ENCODE measurements around the gene NTRK1.

Gene NTRK1

DNA sequence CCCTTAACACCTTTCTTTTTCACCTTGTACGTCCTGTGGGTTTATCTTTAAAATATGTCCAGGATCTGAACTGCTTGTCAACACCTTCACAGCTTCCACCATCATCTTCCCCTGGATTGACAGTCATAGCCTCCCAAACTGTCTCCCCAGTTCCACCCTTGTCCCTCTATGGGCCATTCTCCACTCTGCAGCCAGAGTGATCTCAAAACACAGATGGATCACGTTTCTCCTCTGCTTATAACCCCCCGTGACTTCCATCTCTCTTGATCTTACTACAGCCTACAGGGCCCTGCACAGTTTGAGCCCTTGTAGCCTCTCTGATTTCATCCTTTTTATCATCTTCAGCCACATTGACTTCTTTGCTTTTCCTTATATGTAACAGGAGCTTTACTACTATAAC is 6.0 kb upstream of the NTRK1 start:
- H3K4me3 ChIP-seq (ENCODE audit: low read depth, low read length), result no peak overlapping the region
- DNase-seq (ENCODE audit: low read depth), result no peak
- TF ChIP-seq, protein P1, sequence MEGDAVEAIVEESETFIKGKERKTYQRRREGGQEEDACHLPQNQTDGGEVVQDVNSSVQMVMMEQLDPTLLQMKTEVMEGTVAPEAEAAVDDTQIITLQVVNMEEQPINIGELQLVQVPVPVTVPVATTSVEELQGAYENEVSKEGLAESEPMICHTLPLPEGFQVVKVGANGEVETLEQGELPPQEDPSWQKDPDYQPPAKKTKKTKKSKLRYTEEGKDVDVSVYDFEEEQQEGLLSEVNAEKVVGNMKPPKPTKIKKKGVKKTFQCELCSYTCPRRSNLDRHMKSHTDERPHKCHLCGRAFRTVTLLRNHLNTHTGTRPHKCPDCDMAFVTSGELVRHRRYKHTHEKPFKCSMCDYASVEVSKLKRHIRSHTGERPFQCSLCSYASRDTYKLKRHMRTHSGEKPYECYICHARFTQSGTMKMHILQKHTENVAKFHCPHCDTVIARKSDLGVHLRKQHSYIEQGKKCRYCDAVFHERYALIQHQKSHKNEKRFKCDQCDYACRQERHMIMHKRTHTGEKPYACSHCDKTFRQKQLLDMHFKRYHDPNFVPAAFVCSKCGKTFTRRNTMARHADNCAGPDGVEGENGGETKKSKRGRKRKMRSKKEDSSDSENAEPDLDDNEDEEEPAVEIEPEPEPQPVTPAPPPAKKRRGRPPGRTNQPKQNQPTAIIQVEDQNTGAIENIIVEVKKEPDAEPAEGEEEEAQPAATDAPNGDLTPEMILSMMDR (IDR thresholded peaks at IDR 0.05; ENCODE audit: control insufficient read depth, extremely low read depth, insufficient read depth), result no peak

DNA sequence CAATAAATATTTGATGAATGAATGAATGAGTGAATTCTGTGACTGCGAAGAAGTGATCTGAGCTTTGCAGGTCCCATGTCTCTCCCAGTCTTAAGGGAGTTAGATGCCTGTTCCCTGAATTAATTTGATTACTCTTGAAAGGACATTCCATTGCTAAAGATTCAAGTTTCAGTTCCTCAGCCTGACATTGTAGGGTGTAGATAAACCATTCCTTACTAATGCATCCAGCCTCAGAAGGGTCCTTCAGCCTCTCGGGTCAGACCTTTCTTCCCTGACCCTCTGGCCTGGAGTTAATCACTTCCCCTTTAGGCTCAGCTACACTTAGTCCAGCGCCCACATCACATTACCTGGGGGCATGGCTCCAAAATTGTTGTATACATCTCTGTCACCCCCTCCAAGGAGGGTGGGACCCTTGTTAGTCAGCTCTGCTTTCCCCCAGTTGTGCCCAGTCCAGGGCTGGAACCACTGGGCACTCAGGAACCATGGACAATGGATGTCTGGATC is 4.3 kb upstream of the NTRK1 start:
- TF ChIP-seq, protein P1 (IDR thresholded peaks at IDR 0.05; ENCODE audit: control insufficient read depth, extremely low read depth, insufficient read depth), result no peak
- no peak overlapping the region for H3K4me3 ChIP-seq (ENCODE audit: low read depth, low read length)
- DNase-seq (ENCODE audit: low read depth), result no peak

DNA sequence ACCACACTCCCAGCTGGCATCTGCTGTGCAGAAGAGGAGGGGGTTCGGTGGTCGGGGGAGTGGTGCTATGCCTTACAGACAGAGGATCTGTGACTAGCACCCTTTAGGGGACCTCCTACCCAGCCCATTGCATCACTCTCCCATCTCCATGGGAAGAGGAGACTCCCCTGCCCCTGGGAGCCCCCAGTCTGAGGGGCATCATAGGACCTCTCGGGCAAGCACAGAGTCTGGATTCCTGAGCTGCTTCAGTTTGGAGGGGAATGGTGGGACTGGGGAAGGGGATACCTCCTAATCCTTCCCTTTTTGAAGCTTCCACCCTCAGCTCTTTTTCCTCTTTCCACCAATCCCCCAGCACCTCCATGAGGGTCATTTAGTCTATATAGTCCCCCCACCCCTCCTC is 3.1 kb upstream of the NTRK1 start:
- H3K4me3 ChIP-seq (ENCODE audit: low read depth, low read length), result no peak overlapping the region
- no peak for DNase-seq (ENCODE audit: low read depth)
- TF ChIP-seq, protein P1 (IDR thresholded peaks at IDR 0.05; ENCODE audit: control insufficient read depth, extremely low read depth, insufficient read depth), result no peak

DNA sequence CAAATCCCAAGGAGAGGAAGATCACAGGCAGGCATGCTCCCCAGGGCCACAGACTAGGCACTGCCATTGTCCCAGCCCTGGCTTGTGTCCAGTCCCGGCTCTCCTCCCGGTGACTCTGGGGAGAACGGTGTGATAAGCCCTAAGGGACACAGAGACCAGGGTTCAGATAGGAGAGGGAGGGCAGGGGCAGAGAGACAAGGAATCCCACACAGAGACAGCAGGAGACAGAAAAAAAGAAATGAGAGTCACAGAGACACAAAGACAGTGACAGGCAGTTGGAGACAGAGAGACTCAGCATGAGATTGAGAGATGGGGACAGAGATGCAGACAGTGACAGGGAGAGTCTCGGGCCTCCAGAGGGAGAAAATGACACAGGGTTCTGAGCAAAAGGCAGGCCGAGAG is 2.1 kb upstream of the NTRK1 start:
- DNase-seq (ENCODE audit: low read depth), result no peak
- no peak overlapping the region for H3K4me3 ChIP-seq (ENCODE audit: low read depth, low read length)
- TF ChIP-seq, protein P1 (IDR thresholded peaks at IDR 0.05; ENCODE audit: control insufficient read depth, extremely low read depth, insufficient read depth), result no peak

DNA sequence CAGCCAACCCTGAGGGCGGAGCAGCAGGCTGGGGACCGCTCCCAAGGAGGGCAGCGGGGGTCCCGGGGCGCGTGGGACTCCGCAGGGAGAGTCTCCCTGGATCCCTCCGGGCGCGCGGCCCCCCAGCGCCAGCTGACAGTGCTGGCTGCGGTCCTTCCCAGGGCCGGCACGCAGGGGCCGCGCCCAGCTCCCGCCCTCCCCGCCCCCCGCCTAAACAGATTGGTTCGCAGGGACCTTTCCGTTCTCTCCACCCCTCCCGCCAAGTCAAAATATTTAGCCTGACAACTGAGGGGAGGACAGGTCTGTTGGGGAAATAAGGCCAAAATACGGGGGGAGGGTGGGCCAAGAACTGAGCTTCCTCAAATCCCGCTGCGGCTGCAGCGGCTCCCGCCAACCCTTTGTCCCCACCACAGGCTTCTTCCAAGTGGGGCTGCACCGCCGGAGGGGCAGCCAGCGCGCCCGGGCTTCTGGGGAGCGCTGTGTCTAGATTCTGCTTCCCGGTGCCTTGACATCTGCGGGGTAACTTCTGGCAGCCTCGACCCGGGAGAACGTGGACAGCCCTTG is 1.6 kb upstream of the NTRK1 start, which contains the start of gene INSRR:
INSRR (minus strand) TSS at position 159 of the 564 bp plus-strand sequence. CDS start 496 bp downstream, outside the sequence.
- DNase-seq (ENCODE audit: low read depth), result no peak
- TF ChIP-seq, protein P1 (IDR thresholded peaks at IDR 0.05; ENCODE audit: control insufficient read depth, extremely low read depth, insufficient read depth), result no peak
- no peak within 1 kb of the TSS for H3K4me3 ChIP-seq (ENCODE audit: low read depth, low read length)

DNA sequence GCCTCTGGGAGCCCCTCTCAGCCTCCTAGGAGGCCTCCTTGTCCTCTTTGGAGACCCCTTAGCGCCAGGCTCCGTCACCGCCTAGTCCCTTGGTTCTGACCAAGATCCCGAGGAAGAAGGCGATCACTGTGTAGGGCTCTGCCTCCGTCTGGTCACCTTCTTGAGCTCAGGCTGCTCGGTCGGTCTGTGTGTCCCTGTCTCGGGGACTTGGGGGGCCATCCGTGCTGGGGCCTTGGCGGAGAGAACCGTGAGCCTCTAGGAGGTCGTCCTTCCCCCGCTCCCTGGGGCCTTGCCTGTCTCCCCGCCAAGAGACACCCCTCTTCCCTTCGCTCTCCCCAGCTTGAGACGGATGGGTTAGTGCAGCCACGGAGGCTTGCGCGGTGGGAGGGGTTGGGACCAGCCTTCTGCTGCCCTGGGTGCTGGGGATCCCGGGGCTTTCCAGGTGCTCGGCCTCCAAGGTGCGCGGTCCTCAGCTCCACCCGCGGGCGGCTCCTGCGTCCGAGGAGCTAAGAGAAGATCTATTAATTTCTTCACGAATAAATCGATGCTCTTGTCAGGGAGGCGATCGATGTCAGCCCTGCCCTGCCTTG is 1.0 kb upstream of the NTRK1 start:
- no peak overlapping the region for H3K4me3 ChIP-seq (ENCODE audit: low read depth, low read length)
- DNase-seq (ENCODE audit: low read depth), result no peak
- TF ChIP-seq, protein P1 (IDR thresholded peaks at IDR 0.05; ENCODE audit: control insufficient read depth, extremely low read depth, insufficient read depth), result no peak
